T-helper 9 cell (primary cell): ENCODE measurements around the gene GATD1.
"Not testable (repeated sequence)": the region's sequence is repeated elsewhere in the genome, so short reads cannot be mapped to it uniquely, and the experiment has no call there.

Experiments
- DNase-seq: peaks from one replicate; pipeline ENCODE4 v3.0.0-alpha.2; 2020

The GATD1 gene

DNA sequence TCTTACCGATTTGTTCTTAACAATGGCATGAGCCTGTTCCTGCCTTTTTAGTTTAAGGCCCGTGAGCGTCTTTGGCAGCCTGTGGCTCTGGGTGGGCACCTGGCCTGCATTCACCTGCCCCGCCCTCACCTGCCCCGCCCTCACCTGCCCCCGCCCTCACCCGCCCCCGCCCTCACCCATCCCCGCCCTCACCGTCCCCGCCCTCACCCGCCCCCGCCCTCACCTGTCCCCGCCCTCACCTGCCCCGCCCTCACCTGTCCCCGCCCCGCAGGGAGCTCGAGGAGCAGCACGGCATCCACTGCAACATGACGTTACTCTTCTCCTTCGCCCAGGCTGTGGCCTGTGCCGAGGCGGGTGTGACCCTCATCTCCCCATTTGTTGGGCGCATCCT, 14.2 kb downstream of the GATD1 start:
- no peak for DNase-seq

GRCh38 chr11:762421-763072, 14.7 kb downstream of the GATD1 start:
- no peak for DNase-seq

- no peak for DNase-seq
Measured at GRCh38 chr11:761526-762108, 15.7 kb downstream of the GATD1 start.

- DNase-seq, result no peak
Measured at GRCh38 chr11:760236-760635, 17.1 kb downstream of the GATD1 start.

DNA sequence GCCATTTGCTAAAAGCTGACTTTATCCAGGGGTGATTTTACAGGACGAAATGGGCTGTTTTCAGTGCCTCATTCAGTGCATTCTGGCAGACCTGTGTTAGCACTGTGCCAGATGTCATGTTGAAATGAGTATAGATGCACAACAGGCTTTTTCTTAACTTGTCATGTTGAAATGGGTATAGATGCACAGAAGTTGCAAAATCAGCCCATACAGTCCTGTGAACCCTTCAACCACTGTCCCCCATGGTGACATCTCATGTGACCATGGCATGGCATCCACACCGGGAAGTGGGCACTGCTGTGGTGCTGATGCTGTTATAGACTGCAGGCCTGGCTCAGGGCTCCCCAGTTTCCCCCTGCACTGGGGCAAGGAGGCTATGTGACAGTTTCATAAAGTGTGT, 27.6 kb downstream of the GATD1 start:
- no peak for DNase-seq

- DNase-seq, result no peak
Measured at GRCh38 chr11:748007-748359, 29.3 kb downstream of the GATD1 start.

DNA sequence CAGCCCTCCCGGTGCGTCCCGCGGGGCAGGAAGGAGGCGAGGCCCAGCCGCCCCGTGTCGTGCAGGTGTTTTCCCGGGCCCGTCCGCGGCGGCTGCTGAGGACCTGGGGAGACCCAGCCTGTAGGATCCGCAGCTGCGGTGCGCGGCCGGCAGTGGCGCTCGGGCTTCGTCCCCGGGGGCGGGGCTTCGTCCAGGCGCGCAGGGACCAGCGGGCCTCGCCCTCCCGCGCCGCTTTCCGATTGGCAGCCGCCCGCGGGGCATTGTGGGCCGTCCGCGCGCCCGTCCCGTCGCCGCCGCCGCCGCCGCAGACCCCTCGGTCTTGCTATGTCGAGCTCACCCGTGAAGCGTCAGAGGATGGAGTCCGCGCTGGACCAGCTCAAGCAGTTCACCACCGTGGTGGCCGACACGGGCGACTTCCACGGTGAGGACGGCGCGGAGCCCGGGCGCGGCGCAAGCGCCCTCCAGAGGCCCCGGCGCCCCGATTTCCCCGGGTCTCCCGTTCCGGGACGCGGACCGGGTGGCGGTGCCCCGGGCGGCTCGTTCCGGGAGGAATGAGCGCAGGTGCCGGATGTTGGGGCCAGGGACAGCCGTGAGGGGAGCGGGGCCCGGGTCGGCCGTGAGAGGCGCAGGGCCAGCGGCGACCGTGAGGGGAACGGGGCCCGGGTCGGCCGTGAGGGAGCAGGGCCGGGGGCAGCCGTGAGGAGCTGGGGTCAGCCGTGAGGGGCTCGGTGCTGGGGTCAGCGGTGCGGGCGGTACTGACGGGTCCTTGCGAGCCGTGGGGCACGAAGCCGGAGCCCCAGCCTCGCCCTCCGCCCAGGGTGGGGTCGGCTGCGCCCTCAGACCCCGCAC, 29.9 kb downstream of the GATD1 start, which contains the start of gene TALDO1:
Gene TALDO1, plus strand, starts transcription at position 307 of the 849 bp plus-strand sequence. Its CDS starts 18 bp downstream, at position 325.
- peak; percentile 71 for DNase-seq

GRCh38 chr11:746289-747157, 30.8 kb downstream of the GATD1 start:
- no peak for DNase-seq

GRCh38 chr11:745428-745827, 31.9 kb downstream of the GATD1 start:
- DNase-seq, result no peak

DNA sequence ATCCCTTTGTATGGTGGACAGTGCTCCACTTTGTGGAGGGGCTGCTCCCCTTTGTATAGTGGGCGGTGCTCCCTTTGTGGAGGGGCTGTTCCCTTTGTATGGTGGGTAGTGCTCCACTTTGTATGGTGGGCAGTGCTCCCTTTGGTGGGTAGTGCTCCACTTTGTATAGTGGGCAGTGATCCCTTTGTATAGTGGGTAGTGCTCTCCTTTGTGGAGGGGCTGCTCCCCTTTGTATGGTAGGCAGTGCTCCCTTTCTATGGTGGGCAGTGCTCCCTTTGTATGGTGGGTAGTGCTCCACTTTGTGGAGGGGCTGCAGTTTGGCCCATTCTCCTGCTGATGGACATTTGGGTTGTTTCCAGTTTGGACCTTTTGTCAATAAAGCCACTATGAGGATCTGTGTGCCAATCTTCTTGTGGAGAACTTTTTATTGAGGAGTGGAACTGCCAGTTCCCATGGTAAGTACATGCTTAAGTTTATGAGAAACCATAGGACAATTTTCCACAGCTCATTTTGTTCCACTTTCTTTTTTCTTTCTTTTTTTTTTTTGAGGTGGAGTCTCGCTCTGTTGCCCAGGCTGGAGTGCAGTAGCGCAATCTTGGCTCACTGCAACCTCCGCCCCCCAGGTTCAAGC, 34.6 kb downstream of the GATD1 start:
- no peak for DNase-seq

DNA sequence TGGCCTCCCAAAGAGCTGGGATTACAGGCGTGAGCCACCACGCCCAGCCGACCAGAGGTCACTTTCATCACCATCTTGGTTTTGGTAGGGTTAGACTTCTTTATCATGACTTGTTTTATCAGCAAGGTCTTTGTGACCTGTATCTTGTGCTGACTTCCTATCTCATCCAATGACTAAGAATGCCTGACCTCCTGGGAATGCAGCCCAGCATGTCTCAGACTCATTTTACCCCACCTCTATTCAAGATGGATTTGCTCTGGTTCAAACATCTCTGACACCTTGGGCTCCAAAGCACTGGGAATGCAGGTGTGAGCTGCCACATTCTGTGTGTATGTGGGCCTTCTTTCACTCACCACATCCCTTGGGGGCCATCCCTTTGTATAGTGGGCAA, 35.1 kb downstream of the GATD1 start:
- no peak for DNase-seq

GRCh38 chr11:737899-738298, 39.4 kb downstream of the GATD1 start:
- not testable (repeated sequence) for DNase-seq

GRCh38 chr11:737366-737765, 39.9 kb downstream of the GATD1 start:
- no peak for DNase-seq

DNA sequence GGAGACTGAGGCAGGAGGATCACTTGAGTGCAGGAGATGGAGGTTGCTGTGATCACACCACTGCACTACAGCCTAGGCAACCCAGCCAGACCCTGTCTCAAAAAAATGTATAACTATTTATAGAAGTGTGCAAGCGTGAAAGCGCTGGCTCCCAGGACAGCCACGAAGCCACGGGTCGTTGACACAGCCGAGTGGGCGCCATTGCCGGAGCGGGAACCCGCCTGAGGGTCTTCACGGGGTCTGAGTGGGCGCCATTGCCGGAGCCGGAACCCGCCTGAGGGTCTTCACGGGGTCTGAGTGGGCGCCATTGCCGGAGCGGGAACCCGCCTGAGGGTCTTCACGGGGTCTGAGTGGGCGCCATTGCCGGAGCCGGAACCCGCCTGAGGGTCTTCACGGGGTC, 42.7 kb downstream of the GATD1 start:
- DNase-seq, result not testable (repeated sequence)

DNA sequence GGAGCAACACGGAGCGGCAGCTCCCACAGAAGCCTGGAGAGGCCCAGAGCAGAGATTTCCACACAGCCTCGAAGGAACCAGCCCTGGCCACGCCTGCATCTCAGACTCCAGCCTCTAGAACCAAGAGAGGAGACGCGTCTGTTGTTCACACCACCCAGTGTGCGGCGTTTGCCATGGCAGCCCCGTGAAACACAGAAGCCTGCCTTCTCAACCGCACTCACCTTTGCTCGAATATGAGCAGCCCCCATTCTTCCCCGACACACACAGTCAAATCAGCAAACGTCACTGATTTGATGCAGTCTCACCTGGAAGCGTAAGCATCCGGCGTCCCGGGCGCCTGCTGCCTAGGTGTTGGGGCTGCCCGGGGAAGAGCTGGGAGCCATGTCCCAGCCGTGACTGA, 44.2 kb downstream of the GATD1 start:
- no peak for DNase-seq

- DNase-seq, result no peak
Measured at GRCh38 chr11:729492-730074, 47.7 kb downstream of the GATD1 start.

DNA sequence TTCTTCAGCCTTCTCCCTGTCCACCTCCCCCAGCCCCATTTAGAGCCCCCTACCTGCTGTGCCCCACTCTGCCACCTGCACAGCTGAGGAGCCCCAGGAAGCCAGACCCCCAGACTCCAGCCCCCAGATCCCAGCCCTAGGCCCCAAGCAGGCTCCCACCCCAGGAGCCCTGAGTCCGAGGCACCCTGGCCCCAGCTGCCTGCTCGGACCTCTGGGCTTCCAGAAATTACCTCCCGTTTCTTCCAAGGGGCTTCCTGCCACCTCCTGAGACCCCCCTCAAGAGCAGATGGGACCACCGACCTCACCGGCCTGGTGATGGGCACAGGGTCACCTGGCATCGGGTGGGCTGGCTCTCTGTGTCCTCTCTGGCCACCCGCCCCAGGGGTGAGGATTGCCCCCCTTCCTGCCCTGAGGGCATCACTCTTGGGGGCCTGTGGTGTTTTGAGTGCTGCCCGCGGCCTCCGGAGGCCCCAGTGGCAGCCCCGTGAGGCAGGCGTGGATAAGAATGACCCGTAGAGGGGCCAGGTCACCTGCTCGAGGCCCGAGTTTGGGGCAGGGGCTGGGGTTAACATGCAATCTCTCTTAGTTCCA, 48.3 kb downstream of the GATD1 start:
- DNase-seq, result no peak

GRCh38 chr11:727859-728748, 49.2 kb downstream of the GATD1 start:
- peak; percentile 77 for DNase-seq

GRCh38 chr11:727281-727701, 50.0 kb downstream of the GATD1 start:
- DNase-seq, result no peak
